ENCODE measurements around the gene JAKMIP1.

GRCh38 chr4:6226506-6226905, 26.2 kb upstream of the JAKMIP1 start:
- TF ChIP-seq CTCF (IDR thresholded peaks at IDR 0.05) (no peak), POLR2A (IDR thresholded peaks at IDR 0.05) (no peak)
